Spleen (tissue), 7 donors: Measurements from ENCODE around the gene MAP3K12.

Experiments
- CTCF ChIP-seq, 11 experiments: fragments of 200-600 bp in 7 of 11; fragments of 450-650 bp in 4 of 11; sonication (generic) in 4 of 11; IDR thresholded peaks in 8 of 11; conservative IDR thresholded peaks in 3 of 11; 1 replicate in 7 of 11; 2 replicates in 4 of 11; pipeline versions ENCODE4 v1.4.0 to v1.8.0; 2016 to 2021; ENCODE audit warnings: antibody characterized with exemption in 11 of 11, inconsistent platforms in 4 of 11, mild to moderate bottlenecking in 1 of 11
- POLR2A ChIP-seq, 3 donors: fragments of 450-650 bp; IDR thresholded peaks; one replicate each; pipeline ENCODE4 v1.5.1; 2017; ENCODE audit warnings: antibody characterized with exemption in 3 of 3, mild to moderate bottlenecking in 1 of 3
- donor health status: DM: no; HTN: no; CAD: no; lungs with moderate emphysema.
- donor health status: DM: no; HTN: no; CAD: no.
- donor health status: DM: no; HTN: no; CAD: no.

- TF ChIP-seq POLR2A (IDR thresholded peaks at IDR 0.05) (no peak), CTCF (IDR thresholded peaks at IDR 0.05 in 8 of 11, conservative IDR thresholded peaks at IDR 0.05 in 3 of 11) (no peak)
Observed at GRCh38 chr12:53450936-53451335, 48.3 kb downstream of the MAP3K12 start.
